ENCODE data around the gene RNF186.
"Not testable (repeated sequence)": the region's sequence is repeated elsewhere in the genome, so short reads cannot be mapped to it uniquely, and the experiment has no call there.

Gene RNF186

GRCh38 chr1:19793360-19794046 is 21.6 kb downstream of the RNF186 start:
- DNase-seq (ENCODE audit: low spot score): no peak

- DNase-seq (ENCODE audit: low spot score): no peak
Observed at GRCh38 chr1:19792237-19793002, 22.7 kb downstream of the RNF186 start.

- DNase-seq (ENCODE audit: low spot score): not testable (repeated sequence)
Observed at GRCh38 chr1:19790061-19790975, 24.8 kb downstream of the RNF186 start.

- no peak for DNase-seq (ENCODE audit: low spot score)
Observed at GRCh38 chr1:19786988-19787423, 28.1 kb downstream of the RNF186 start.

- DNase-seq (ENCODE audit: low spot score): no peak
Observed at GRCh38 chr1:19785660-19786059, 29.4 kb downstream of the RNF186 start.

- no peak for DNase-seq (ENCODE audit: low spot score)
Observed at GRCh38 chr1:19780267-19780877, 34.7 kb downstream of the RNF186 start.

- no peak for DNase-seq (ENCODE audit: low spot score)
Observed at GRCh38 chr1:19776933-19777332, 38.1 kb downstream of the RNF186 start.

GRCh38 chr1:19776287-19776686 is 38.8 kb downstream of the RNF186 start:
- no peak for DNase-seq (ENCODE audit: low spot score)

GRCh38 chr1:19775831-19776230 is 39.3 kb downstream of the RNF186 start:
- DNase-seq (ENCODE audit: low spot score): no peak

GRCh38 chr1:19775317-19775716 is 39.8 kb downstream of the RNF186 start:
- DNase-seq (ENCODE audit: low spot score): no peak

GRCh38 chr1:19774180-19774785 is 40.8 kb downstream of the RNF186 start:
- DNase-seq (ENCODE audit: low spot score): no peak

GRCh38 chr1:19773485-19773884 is 41.6 kb downstream of the RNF186 start:
- DNase-seq (ENCODE audit: low spot score): no peak

GRCh38 chr1:19772053-19772452 is 43.0 kb downstream of the RNF186 start:
- DNase-seq (ENCODE audit: low spot score): no peak

- no peak for DNase-seq (ENCODE audit: low spot score)
Observed at GRCh38 chr1:19771350-19771749, 43.7 kb downstream of the RNF186 start.

GRCh38 chr1:19770436-19771190 is 44.5 kb downstream of the RNF186 start:
- no peak for DNase-seq (ENCODE audit: low spot score)

- DNase-seq (ENCODE audit: low spot score): no peak
Observed at GRCh38 chr1:19769211-19769932, 45.7 kb downstream of the RNF186 start.

- no peak for DNase-seq (ENCODE audit: low spot score)
Observed at GRCh38 chr1:19768353-19769210, 46.5 kb downstream of the RNF186 start.

- DNase-seq (ENCODE audit: low spot score): no peak
Observed at GRCh38 chr1:19765623-19766022, 49.5 kb downstream of the RNF186 start.

GRCh38 chr1:19764848-19765247 is 50.2 kb downstream of the RNF186 start:
- DNase-seq (ENCODE audit: low spot score): no peak

Data from left forelimb (tissue), 1 donor.